GM23338 (cell line): ENCODE data around the gene ZBTB8B. TPM values are rescaled to one million over a fixed set of nuclear protein-coding genes. Genes with fewer than 3 reads are reported as not detected.

Source experiments
- ATAC-seq: fragments of 200-7000 bp; cut with Tn5 transposase; 3 replicates; pipeline ENCODE4 v1.9.1; 2020
- DNase-seq: peaks from one replicate; pipeline ENCODE4 v3.0.0-alpha.2; 2015; ENCODE audit warnings: low spot score
- H2AFZ ChIP-seq: fragments of 200-600 bp; sonication (generic); 2 replicates; pipeline ENCODE4 v1.8.0; 2016; ENCODE audit warnings: antibody characterized with exemption, mild to moderate bottlenecking, moderate library complexity
- H3F3A ChIP-seq: fragments of 200-600 bp; sonication (generic); replicated peaks from 2 replicates; pipeline ENCODE4 v1.8.0; 2017; ENCODE audit warnings: antibody characterized with exemption, mixed run types, low read depth
- H3K27ac ChIP-seq: fragments of 200-600 bp; sonication (generic); 2 replicates; pipeline ENCODE4 v1.6.1; 2016; ENCODE audit warnings: low read depth
- H3K27me3 ChIP-seq: fragments of 200-600 bp; sonication (generic); 2 replicates; pipeline ENCODE4 v1.8.0; 2016; ENCODE audit warnings: mild to moderate bottlenecking, mixed run types, moderate library complexity; ENCODE audit not compliant: insufficient read depth
- H3K36me3 ChIP-seq: fragments of 200-600 bp; sonication (generic); 2 replicates; pipeline ENCODE4 v1.8.0; 2016; ENCODE audit warnings: mild to moderate bottlenecking; ENCODE audit not compliant: insufficient read depth
- H3K4me1 ChIP-seq: fragments of 200-600 bp; sonication (generic); 2 replicates; pipeline ENCODE4 v1.8.0; 2016; ENCODE audit warnings: mild to moderate bottlenecking, moderate library complexity; ENCODE audit not compliant: insufficient read depth
- H3K4me2 ChIP-seq: fragments of 200-600 bp; sonication (generic); 2 replicates; pipeline ENCODE4 v1.7.1; 2017; ENCODE audit warnings: mixed run types
- H3K4me3 ChIP-seq: fragments of 200-600 bp; sonication (generic); 2 replicates; pipeline ENCODE4 v1.6.1; 2016; ENCODE audit warnings: mixed run types
- H3K79me2 ChIP-seq: fragments of 200-600 bp; sonication (generic); replicated peaks from 2 replicates; pipeline ENCODE4 v1.8.0; 2017; ENCODE audit warnings: mild to moderate bottlenecking; ENCODE audit not compliant: insufficient read depth
- H3K9me2 ChIP-seq: fragments of 200-600 bp; sonication (generic); 2 replicates; pipeline ENCODE4 v1.8.0; 2017; ENCODE audit not compliant: insufficient read depth
- H4K20me1 ChIP-seq: fragments of 200-600 bp; sonication (generic); replicated peaks from 2 replicates; pipeline ENCODE4 v1.8.0; 2017; ENCODE audit warnings: mild to moderate bottlenecking; ENCODE audit not compliant: insufficient read depth
- H3K27ac Mint-ChIP-seq: 2 replicates; pipeline ENCODE4 v1.8.0; 2020; ENCODE audit warnings: inconsistent platforms, mild to moderate bottlenecking, moderate library complexity, mixed read lengths
- H3K27me3 Mint-ChIP-seq: 3 replicates; pipeline ENCODE4 v1.8.0; 2022; ENCODE audit warnings: low read depth, mild to moderate bottlenecking, moderate library complexity, mixed read lengths, inconsistent platforms; ENCODE audit not compliant: insufficient read depth, poor library complexity
- H3K36me3 Mint-ChIP-seq: 3 replicates; pipeline ENCODE4 v1.8.0; 2021; ENCODE audit warnings: low read depth, mild to moderate bottlenecking, inconsistent platforms, moderate library complexity, mixed read lengths
- H3K4me1 Mint-ChIP-seq: 3 replicates; pipeline ENCODE4 v1.8.0; 2020; ENCODE audit warnings: mild to moderate bottlenecking, inconsistent platforms, mixed read lengths
- H3K4me3 Mint-ChIP-seq: 3 replicates; pipeline ENCODE4 v1.8.0; 2021; ENCODE audit warnings: moderate library complexity, mild to moderate bottlenecking, inconsistent platforms, mixed read lengths
- H3K9me3 Mint-ChIP-seq: 3 replicates; pipeline ENCODE4 v1.8.0; 2020; ENCODE audit warnings: moderate library complexity, mild to moderate bottlenecking, inconsistent platforms, mixed read lengths
- EZH2 ChIP-seq: fragments of 200-600 bp; sonication (generic); IDR thresholded peaks from one replicate; pipeline ENCODE4 v1.8.0; 2017; ENCODE audit warnings: antibody characterized with exemption, mild to moderate bottlenecking, low read depth; ENCODE audit not compliant: unreplicated experiment
- EZH2phosphoT487 ChIP-seq: fragments of 200-600 bp; sonication (generic); IDR thresholded peaks from one replicate; pipeline ENCODE4 v1.8.1; 2018; ENCODE audit warnings: antibody characterized with exemption; ENCODE audit not compliant: unreplicated experiment
- JUNB ChIP-seq: IDR thresholded peaks from one replicate; pipeline ENCODE4 v1.6.1; 2016; ENCODE audit warnings: antibody characterized with exemption; ENCODE audit not compliant: unreplicated experiment
- NANOG ChIP-seq: IDR thresholded peaks from 2 replicates; pipeline ENCODE4 v1.6.1; 2016; ENCODE audit warnings: antibody characterized with exemption, borderline replicate concordance
- STAT1 ChIP-seq: IDR thresholded peaks from one replicate; pipeline ENCODE4 v1.6.1; 2016; ENCODE audit warnings: antibody characterized with exemption; ENCODE audit not compliant: unreplicated experiment
- ZNF331 ChIP-seq: fragments of 250-450 bp; sonication (Bioruptor Pico); IDR thresholded peaks from 2 replicates; pipeline ENCODE4 v1.5.0; 2020; ENCODE audit warnings: low read depth, mild to moderate bottlenecking, moderate library complexity
- polyA plus RNA-seq: library from polyadenylated mRNA; unstranded; fragments of >200 nt; fragmentation: Nextera tagmentation; extraction: Ambion mirVana; gene quantifications from 2 replicates; pipeline ENCODE4 v1.2.1, GENCODE V29; 2016
- total RNA-seq: library from RNA; depleted of rRNA; stranded (reverse); fragments of >200 nt; shearing (Covaris generic); gene quantifications from 2 replicates; pipeline ENCODE4 v1.2.3, GENCODE V29; 2014
- TF ChIP-seq, protein P1 (sequence below), 2 experiments: fragments of 200-600 bp in 1 of 2; sonication (generic) in 1 of 2; conservative IDR thresholded peaks; 2 replicates each; pipeline versions ENCODE4 v1.5.1 to v1.6.1; 2016 to 2017; ENCODE audit warnings: antibody characterized with exemption in 2 of 2, low read depth in 2 of 2, mild to moderate bottlenecking in 2 of 2, moderate library complexity in 1 of 2
- TF ChIP-seq, protein P2 (sequence below): IDR thresholded peaks from one replicate; pipeline ENCODE4 v1.6.1; 2018; ENCODE audit warnings: antibody characterized with exemption; ENCODE audit not compliant: unreplicated experiment

The ZBTB8B gene
- total and polyA plus RNA-seq, 2 experiments from 2014 or later = 0.95 to 4.2 TPM

DNA sequence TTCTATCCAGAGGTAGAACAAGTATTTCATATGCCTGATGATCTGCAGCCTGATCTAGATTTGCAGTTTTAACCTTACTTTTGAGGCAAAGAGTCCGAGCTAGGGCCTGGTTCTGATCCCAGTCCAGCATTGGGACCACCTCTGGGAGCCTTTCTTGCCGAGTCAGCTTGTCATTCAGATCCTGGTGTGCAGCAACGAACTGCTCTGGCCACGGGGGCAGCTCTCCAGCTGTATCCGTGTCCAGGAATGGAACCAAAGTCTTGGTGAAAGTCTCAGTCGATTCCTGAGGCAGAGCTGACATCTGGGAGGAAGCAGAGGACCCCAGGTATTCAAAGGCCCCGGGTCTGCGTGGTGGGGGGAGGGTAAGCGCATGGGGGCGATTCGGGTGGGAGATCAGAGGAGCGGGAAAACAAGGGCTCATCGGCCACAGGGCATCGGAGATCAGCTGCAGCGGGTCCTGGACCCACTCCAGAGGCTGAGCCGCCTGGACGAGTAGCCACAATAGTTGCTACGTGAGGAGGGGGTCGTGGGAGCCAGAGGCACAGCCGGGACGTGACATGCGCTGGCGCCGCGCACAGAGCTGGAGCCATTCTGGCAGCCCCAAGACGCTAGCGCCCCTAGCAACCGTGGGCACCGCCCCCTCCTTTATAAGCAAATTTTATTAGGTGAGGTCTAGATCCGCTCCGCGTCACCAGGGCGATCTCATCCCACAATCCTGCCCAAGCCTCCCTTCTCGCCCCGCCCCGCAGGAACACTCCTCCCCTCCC, 38.2 kb upstream of the ZBTB8B start:
- peak; percentile 87 for DNase-seq

DNA sequence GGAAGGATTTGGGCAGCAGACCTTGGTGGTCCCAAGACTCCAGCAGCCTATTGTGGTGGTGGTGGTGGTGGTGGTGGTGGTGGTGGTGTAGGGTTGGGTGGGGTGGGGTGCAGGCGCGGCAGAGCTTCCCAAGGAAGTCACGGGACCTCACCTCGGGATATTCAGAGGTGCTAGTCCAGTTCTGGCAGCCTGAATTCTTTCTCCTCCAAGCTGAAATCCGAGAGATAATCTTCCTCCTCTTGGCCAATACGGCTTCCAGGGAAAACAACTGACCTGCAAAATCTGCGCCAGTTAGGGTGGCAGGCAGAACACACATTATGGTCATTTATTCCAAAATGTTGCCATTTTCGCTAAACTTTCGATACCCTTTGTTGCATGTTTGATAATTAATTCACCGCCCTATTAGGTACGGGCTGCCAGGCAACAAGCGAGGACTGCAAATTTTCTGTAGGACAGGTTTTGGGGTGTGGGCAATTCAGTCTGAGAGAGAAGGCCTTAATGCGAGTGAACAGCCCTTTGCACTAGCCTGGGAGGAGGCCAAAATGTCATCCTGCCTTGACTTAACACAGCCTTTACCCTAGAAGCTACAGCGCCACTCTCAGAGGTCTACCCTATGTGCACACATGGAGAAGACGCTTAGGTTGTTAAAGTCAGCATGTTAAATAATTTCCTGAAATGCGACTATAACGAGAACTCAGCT, 37.5 kb upstream of the ZBTB8B start:
- Histone ChIP-seq H3K4me1 (peaks cover 24% of the 10 kb centered on the region), H3K36me3 (no peaks in the 10 kb centered on the region), H3K27ac (no peak overlapping the region), H3K79me2 (no peaks in the 10 kb centered on the region), H4K20me1 (no peaks in the 10 kb centered on the region), H2AFZ (no peak overlapping the region), H3K27me3 (peaks cover 2% of the 10 kb centered on the region; the same call in 1 of the 2 replicates), H3F3A (0 out of 2 replicates have a peak, but pooled peaks cover 3% of the 10 kb centered on the region), H3K4me2 (peak overlapping the region; percentile 80), H3K4me3 (no peak overlapping the region), H3K9me2 (peaks cover 4% of the 10 kb centered on the region; the same call in 1 of the 2 replicates)
- Mint-ChIP-seq H3K27me3 (no peaks in the 10 kb centered on the region), H3K36me3 (peaks cover 6% of the 10 kb centered on the region; the same call in 1 of the 3 replicates), H3K4me3 (no peak overlapping the region), H3K4me1 (peaks cover 14% of the 10 kb centered on the region), H3K27ac (no peak overlapping the region), H3K9me3 (peaks cover 3% of the 10 kb centered on the region; the same call in 1 of the 3 replicates)
- no peak for ATAC-seq
- DNase-seq = no peak
- TF ChIP-seq ZNF331 (CRISPR knock-in tag) (no peak), STAT1 (no peak), NANOG (no peak), JUNB (no peak)
- TF ChIP-seq, protein P1, sequence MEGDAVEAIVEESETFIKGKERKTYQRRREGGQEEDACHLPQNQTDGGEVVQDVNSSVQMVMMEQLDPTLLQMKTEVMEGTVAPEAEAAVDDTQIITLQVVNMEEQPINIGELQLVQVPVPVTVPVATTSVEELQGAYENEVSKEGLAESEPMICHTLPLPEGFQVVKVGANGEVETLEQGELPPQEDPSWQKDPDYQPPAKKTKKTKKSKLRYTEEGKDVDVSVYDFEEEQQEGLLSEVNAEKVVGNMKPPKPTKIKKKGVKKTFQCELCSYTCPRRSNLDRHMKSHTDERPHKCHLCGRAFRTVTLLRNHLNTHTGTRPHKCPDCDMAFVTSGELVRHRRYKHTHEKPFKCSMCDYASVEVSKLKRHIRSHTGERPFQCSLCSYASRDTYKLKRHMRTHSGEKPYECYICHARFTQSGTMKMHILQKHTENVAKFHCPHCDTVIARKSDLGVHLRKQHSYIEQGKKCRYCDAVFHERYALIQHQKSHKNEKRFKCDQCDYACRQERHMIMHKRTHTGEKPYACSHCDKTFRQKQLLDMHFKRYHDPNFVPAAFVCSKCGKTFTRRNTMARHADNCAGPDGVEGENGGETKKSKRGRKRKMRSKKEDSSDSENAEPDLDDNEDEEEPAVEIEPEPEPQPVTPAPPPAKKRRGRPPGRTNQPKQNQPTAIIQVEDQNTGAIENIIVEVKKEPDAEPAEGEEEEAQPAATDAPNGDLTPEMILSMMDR (conservative IDR thresholded peaks at IDR 0.05; ENCODE audit: low read depth in 2 of 2) = no peak

More for the DNA sequence above, 38.2 kb upstream of the ZBTB8B start:
- no peak overlapping the region for H3K27ac Mint-ChIP-seq
- H3K4me1 Mint-ChIP-seq = peaks cover 14% of the 10 kb centered on the region
- H3K9me2 ChIP-seq = peaks cover 4% of the 10 kb centered on the region; the same call in 1 of the 2 replicates
- no peaks in the 10 kb centered on the region for H3K27me3 Mint-ChIP-seq
- H3K27me3 ChIP-seq = peaks cover 2% of the 10 kb centered on the region; the same call in 1 of the 2 replicates
- peaks cover 22% of the 10 kb centered on the region for H3K4me1 ChIP-seq
- ATAC-seq = peak; percentile 92
- 0 out of 2 replicates have a peak, but pooled peaks cover 3% of the 10 kb centered on the region for H3F3A ChIP-seq
- H3K36me3 Mint-ChIP-seq = peaks cover 5% of the 10 kb centered on the region; the same call in 1 of the 3 replicates
- H4K20me1 ChIP-seq = no peaks in the 10 kb centered on the region
- peak overlapping the region; percentile 80 for H3K4me2 ChIP-seq
- no peak for TF ChIP-seq NANOG
- TF ChIP-seq EZH2 = no peak
- no peak for TF ChIP-seq EZH2phosphoT487
- TF ChIP-seq, protein P2, sequence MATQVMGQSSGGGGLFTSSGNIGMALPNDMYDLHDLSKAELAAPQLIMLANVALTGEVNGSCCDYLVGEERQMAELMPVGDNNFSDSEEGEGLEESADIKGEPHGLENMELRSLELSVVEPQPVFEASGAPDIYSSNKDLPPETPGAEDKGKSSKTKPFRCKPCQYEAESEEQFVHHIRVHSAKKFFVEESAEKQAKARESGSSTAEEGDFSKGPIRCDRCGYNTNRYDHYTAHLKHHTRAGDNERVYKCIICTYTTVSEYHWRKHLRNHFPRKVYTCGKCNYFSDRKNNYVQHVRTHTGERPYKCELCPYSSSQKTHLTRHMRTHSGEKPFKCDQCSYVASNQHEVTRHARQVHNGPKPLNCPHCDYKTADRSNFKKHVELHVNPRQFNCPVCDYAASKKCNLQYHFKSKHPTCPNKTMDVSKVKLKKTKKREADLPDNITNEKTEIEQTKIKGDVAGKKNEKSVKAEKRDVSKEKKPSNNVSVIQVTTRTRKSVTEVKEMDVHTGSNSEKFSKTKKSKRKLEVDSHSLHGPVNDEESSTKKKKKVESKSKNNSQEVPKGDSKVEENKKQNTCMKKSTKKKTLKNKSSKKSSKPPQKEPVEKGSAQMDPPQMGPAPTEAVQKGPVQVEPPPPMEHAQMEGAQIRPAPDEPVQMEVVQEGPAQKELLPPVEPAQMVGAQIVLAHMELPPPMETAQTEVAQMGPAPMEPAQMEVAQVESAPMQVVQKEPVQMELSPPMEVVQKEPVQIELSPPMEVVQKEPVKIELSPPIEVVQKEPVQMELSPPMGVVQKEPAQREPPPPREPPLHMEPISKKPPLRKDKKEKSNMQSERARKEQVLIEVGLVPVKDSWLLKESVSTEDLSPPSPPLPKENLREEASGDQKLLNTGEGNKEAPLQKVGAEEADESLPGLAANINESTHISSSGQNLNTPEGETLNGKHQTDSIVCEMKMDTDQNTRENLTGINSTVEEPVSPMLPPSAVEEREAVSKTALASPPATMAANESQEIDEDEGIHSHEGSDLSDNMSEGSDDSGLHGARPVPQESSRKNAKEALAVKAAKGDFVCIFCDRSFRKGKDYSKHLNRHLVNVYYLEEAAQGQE = no peak
- H3K36me3 ChIP-seq = no peaks in the 10 kb centered on the region
- H3K4me3 ChIP-seq = peak overlapping the region; percentile 52
- peaks cover 3% of the 10 kb centered on the region; the same call in 1 of the 3 replicates for H3K9me3 Mint-ChIP-seq
- no peaks in the 10 kb centered on the region for H3K79me2 ChIP-seq
- peak overlapping the region; percentile 86 for H2AFZ ChIP-seq
- no peak overlapping the region for H3K27ac ChIP-seq
- H3K4me3 Mint-ChIP-seq = no peak overlapping the region
